GM12874 (cell line): Measurements from ENCODE around the gene BRD4.

Experiments used
- CTCF ChIP-seq: IDR thresholded peaks from 2 replicates; pipeline ENCODE4 v1.5.1; 2011; ENCODE audit warnings: low read depth, mild to moderate bottlenecking, control low read depth, low read length, moderate library complexity; ENCODE audit not compliant: insufficient read depth

BRD4 gene

DNA sequence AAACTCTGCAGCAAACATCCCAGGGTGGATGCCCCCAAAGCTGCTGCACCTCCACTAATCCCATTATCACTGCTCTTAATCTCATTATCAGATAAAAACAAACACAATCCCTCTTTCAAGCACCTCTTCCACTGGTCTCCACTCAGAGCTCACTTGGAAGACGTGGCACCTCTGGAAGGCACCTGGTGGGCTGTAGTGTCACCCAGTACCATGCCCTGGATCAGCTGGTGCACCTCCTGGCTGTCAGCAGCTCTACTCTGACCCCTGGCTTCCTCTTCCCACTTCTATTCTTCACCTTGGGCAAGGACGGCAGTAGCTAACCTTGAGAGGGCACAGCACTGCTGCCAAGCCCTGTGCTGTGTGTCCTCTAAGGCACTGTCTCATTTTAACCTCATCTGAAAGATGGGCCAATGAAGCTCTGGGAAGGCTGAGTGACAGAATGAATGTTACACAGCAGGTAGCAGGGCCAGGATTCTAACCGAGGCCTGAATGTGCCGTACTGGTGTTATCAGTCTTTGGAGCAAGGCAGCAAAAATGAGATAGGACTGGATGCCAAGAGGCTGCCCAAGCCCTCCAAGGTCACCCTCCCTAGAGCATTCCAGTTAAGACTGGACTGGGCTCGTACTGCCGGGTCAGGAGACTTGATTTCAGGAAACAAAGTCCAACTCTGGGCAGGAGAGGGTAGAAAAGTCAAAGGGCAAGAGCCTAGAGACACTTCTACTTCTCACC, 7.4 kb downstream of the BRD4 start:
- TF ChIP-seq CTCF: no peak

DNA sequence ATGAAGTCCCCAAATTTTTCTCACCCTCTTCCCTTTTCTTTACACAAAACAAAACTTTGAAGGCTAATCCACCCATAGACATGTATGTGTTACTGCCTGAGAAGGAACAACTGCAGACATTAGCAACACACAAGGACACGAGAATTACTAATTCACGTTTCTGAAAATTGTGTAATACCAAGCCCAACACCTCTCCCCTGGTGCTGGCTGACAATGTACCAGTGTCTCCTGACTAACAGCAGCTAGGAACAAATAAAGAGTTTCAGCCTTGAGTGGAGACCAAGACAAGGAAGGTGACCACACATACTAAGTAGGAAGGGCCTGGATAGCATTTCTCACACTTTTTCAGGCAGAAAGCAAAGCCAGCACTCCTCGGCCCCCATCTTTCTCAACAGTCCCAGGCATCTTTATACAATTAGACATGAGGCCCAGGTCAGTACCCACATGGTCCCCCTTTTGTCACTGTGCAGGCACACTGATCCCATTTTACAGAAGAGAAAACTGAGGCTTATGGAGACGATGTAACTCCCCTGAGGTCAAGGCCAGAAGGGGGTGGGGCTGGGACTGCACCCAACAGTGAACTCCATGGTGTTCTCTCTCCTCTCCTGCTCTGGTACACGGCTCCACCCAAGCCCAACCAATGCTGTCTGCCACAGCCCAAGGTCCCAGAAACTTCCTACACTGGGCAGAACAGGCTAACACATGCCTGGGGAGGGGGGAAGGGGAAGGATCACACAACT, 8.7 kb downstream of the BRD4 start:
- no peak for TF ChIP-seq CTCF

DNA sequence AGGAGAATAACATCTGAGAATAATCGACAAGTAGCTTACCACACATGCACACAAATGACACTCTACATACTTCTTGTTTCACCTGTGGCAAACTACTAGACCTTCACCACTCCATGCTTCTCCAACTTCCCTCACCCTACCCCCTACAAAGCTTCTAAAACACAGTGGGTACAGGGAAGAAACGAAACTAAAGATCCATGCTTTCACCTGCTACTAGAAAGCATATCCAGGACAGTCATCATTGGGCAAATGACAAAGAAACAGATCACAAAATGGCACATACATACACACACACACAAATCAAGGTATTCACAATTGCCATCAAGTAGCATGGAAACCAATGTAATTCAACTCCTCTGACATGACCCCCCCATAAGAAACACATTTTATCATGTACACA, 10.6 kb downstream of the BRD4 start:
- TF ChIP-seq CTCF: no peak

DNA sequence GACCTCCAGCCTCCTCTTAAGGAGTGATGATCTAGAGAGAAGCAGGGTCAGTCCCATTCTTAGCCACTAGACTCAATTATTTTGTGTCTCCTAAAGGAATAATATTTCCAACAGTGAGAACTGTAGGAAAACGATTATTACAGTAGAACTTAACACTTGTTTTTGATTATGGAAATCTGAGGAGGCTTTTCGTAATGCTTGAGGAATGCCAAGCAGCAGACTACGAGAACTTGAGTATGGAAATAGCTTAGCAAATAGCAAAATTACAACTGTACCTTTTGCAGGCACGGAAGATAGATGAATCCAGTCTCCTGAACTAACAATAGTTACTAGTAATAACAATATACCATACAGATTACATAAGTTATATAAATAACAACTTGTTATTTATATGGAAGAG, 12.2 kb downstream of the BRD4 start:
- no peak for TF ChIP-seq CTCF

- no peak for TF ChIP-seq CTCF
These were observed 14.1 kb downstream of the BRD4 start for GRCh38 chr19:15318241-15318691.

DNA sequence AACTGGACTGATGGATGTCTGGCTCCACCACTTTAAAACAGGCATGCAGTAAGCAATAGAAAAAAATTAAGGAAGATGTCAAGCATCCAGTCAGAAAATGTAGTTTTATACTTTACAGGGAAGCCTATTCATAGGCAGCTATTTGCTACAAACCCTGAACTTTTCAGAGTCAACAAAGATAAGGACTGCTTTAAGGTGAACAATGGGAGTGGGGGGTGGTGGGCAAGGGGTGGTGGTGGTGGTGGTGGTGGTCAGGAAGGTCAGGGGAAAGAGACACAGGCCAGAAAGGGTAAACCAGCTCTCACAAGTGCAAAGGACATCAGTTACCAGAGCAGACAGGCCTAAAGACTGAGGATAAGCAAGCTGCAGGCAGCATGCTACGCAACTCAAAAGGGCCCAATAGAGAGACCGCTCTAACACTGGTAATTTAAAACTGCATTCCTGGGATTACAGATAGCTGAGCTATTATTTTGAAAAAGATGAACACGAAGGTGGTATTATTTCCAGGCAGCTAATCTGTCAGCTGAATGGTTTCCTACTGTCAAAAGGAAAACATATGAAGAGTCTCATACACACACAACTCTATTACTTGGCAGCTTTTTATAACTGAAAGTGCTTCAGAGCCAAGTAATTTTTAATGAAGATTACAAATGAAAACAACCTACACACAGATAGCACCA, 14.8 kb downstream of the BRD4 start:
- TF ChIP-seq CTCF: no peak

GRCh38 chr19:15316498-15316897, 15.8 kb downstream of the BRD4 start:
- no peak for TF ChIP-seq CTCF
